ENCODE measurements around the gene MYBPC2.

Gene MYBPC2

DNA sequence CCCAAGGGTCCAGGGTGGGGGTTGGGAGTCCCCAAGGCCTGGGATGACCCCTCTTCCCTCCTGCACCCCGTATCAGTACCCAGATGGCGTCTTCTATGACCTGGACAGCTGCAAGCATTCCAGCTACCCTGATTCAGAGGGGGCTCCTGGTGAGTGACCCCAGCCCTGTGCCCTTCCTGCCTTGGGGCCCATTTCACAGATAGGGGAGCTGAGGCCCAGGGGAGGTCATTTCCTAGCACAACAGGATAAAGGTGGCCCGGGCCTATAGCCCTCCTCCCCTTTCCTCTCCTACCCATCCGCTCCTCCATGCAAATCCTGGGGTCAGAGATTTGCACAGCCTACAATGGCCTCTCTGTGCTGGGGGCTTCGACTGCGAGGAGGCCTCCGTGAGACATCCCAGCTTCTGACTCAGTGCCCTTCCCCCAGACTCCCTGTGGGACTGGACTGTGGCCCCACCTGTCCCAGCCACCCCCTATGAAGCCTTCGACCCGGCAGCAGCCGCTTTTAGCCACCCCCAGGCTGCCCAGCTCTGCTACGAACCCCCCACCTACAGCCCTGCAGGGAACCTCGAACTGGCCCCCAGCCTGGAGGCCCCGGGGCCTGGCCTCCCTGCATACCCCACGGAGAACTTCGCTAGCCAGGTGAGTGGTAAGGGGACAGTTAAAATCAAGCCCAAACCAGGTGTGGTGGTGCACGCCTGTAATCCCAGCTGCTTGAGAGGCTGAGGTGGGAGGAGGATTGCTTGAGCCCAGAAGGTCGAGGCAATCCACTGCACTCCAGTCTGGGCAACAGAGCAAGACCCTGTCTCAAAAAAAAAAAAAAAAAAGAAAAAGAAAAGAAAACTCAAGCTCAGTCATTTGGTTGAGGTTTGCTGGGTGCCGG, 10.1 kb upstream of the MYBPC2 start:
- in situ Hi-C loops (cut with MboI; ENCODE audit: low sequenced_read_pairs, unreplicated experiment) = no loop called here
- DNase-seq (ENCODE audit: low spot score) = no peak
- TF ChIP-seq, protein P1, sequence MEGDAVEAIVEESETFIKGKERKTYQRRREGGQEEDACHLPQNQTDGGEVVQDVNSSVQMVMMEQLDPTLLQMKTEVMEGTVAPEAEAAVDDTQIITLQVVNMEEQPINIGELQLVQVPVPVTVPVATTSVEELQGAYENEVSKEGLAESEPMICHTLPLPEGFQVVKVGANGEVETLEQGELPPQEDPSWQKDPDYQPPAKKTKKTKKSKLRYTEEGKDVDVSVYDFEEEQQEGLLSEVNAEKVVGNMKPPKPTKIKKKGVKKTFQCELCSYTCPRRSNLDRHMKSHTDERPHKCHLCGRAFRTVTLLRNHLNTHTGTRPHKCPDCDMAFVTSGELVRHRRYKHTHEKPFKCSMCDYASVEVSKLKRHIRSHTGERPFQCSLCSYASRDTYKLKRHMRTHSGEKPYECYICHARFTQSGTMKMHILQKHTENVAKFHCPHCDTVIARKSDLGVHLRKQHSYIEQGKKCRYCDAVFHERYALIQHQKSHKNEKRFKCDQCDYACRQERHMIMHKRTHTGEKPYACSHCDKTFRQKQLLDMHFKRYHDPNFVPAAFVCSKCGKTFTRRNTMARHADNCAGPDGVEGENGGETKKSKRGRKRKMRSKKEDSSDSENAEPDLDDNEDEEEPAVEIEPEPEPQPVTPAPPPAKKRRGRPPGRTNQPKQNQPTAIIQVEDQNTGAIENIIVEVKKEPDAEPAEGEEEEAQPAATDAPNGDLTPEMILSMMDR (IDR thresholded peaks at IDR 0.05; ENCODE audit: borderline replicate concordance, control extremely low read depth, extremely low read depth, insufficient read depth, missing control alignments) = no peak

DNA sequence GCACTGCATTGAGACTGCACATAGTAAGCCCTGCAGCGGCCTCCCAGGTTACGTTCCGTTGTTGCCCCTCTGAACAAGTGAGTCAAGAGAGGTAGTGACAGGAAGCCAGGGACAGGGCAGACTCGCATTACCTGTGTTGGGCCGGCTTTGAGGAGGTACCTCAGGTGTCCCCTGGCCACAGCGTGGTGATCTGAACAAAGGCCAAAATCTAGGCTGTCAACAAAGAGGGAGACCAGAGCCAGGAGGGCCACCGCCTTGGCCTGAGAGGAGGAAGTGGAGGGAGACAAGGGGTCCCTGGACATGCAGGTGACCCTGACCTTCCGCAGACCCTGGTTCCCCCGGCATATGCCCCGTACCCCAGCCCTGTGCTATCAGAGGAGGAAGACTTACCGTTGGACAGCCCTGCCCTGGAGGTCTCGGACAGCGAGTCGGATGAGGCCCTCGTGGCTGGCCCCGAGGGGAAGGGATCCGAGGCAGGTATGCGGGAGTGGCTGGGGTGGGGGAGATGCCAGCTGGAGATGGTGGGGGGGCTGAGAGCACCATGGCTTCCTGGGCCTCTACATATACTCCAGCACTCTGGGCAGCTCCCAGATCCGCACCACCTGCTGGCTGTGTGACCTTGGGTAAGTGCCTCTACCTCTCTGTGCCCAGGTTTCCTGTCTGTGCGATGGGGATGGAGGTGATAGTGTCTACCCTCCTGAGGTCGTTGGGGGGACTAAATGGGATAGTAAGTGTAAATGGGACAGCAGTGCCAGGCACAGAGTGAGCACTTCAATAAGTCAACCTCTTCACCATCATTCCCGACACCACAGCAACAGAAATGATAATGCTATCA, 9.2 kb upstream of the MYBPC2 start:
- in situ Hi-C loops (cut with MboI; ENCODE audit: low sequenced_read_pairs, unreplicated experiment) = no loop called here
- no peak for DNase-seq (ENCODE audit: low spot score)
- TF ChIP-seq, protein P1 (IDR thresholded peaks at IDR 0.05; ENCODE audit: borderline replicate concordance, control extremely low read depth, extremely low read depth, insufficient read depth, missing control alignments) = no peak

GRCh38 chr19:50425581-50425980, 7.1 kb upstream of the MYBPC2 start:
- TF ChIP-seq, protein P1 (IDR thresholded peaks at IDR 0.05; ENCODE audit: borderline replicate concordance, control extremely low read depth, extremely low read depth, insufficient read depth, missing control alignments) = no peak
- no peak for DNase-seq (ENCODE audit: low spot score)
- in situ Hi-C loops (cut with MboI; ENCODE audit: low sequenced_read_pairs, unreplicated experiment) = no loop called here

GRCh38 chr19:50427318-50427925, 5.3 kb upstream of the MYBPC2 start:
- no peak for DNase-seq (ENCODE audit: low spot score)
- TF ChIP-seq, protein P1 (IDR thresholded peaks at IDR 0.05; ENCODE audit: borderline replicate concordance, control extremely low read depth, extremely low read depth, insufficient read depth, missing control alignments) = no peak
- in situ Hi-C loops (cut with MboI; ENCODE audit: low sequenced_read_pairs, unreplicated experiment) = no loop called here

- in situ Hi-C loops (cut with MboI; ENCODE audit: low sequenced_read_pairs, unreplicated experiment) = no loop called here
- peak; percentile 58 for DNase-seq (ENCODE audit: low spot score)
- TF ChIP-seq, protein P1 (IDR thresholded peaks at IDR 0.05; ENCODE audit: borderline replicate concordance, control extremely low read depth, extremely low read depth, insufficient read depth, missing control alignments) = no peak
These were observed 4.7 kb upstream of the MYBPC2 start for GRCh38 chr19:50427997-50428425.

GRCh38 chr19:50428772-50429463, 3.8 kb upstream of the MYBPC2 start:
- TF ChIP-seq, protein P1 (IDR thresholded peaks at IDR 0.05; ENCODE audit: borderline replicate concordance, control extremely low read depth, extremely low read depth, insufficient read depth, missing control alignments) = no peak
- in situ Hi-C loops (cut with MboI; ENCODE audit: low sequenced_read_pairs, unreplicated experiment) = no loop called here
- no peak for DNase-seq (ENCODE audit: low spot score)

Data from GM13976 (cell line).